ENCODE data around the gene SLC7A9. TPM values are rescaled to one million over a fixed set of nuclear protein-coding genes. Genes with fewer than 3 reads are reported as not detected.

Gene SLC7A9
- total RNA-seq, 2 experiments from 2014 or later: not detected

- H4K20me1 ChIP-seq (ENCODE audit: insufficient read depth, low read length): no peaks in the 10 kb centered on the region
- TF ChIP-seq EZH2phosphoT487 (IDR thresholded peaks at IDR 0.05; ENCODE audit: borderline replicate concordance, low read depth, low read length) (no peak), CTCF (conservative IDR thresholded peaks at IDR 0.05; ENCODE audit: low read length) (no peak)
- no peaks in the 10 kb centered on the region for H3K9me3 ChIP-seq (ENCODE audit: low read length)
- no peaks in the 10 kb centered on the region for H3K79me2 ChIP-seq (ENCODE audit: insufficient read depth, low read depth, low read length)
- no peak overlapping the region for H3K4me3 ChIP-seq (ENCODE audit: low read depth, low read length, poor library complexity, severe bottlenecking)
- no peak overlapping the region for H2AFZ ChIP-seq (ENCODE audit: low read length)
- H3K9me2 ChIP-seq (ENCODE audit: insufficient read depth, low read length): no peaks in the 10 kb centered on the region
- POLR2A ChIA-PET: no interaction called here
- H3K36me3 ChIP-seq (ENCODE audit: insufficient read depth, low read length): no peaks in the 10 kb centered on the region
- H3K4me2 ChIP-seq (ENCODE audit: low read length): no peak overlapping the region
- CTCF ChIA-PET (ENCODE audit: unreplicated experiment): no interaction called here
- no TSS peak for BruUV-seq (replicated peaks)
- no peaks in the 10 kb centered on the region for H3K4me1 ChIP-seq (ENCODE audit: insufficient read depth, low read length, poor library complexity, severe bottlenecking)
- intact Hi-C loops (cut with micrococcal nuclease; ENCODE audit: unreplicated experiment): no loop called here
- DNase-seq (ENCODE audit: low spot score): no peak
- H3K27ac ChIP-seq (ENCODE audit: low read depth, low read length, poor library complexity, severe bottlenecking): no peak overlapping the region
Observed at GRCh38 chr19:32819419-32820400, 49.9 kb downstream of the SLC7A9 start.

- Histone ChIP-seq H3K9me2 (ENCODE audit: insufficient read depth, low read length) (no peaks in the 10 kb centered on the region), H3K27ac (ENCODE audit: low read depth, low read length, poor library complexity, severe bottlenecking) (no peak overlapping the region), H3K4me3 (ENCODE audit: low read depth, low read length, poor library complexity, severe bottlenecking) (no peak overlapping the region), H3K9me3 (ENCODE audit: low read length) (no peaks in the 10 kb centered on the region), H4K20me1 (ENCODE audit: insufficient read depth, low read length) (no peaks in the 10 kb centered on the region), H3K36me3 (ENCODE audit: insufficient read depth, low read length) (no peaks in the 10 kb centered on the region), H3K79me2 (ENCODE audit: insufficient read depth, low read depth, low read length) (no peaks in the 10 kb centered on the region), H2AFZ (ENCODE audit: low read length) (no peak overlapping the region), H3K4me1 (ENCODE audit: insufficient read depth, low read length, poor library complexity, severe bottlenecking) (no peaks in the 10 kb centered on the region), H3K4me2 (ENCODE audit: low read length) (no peak overlapping the region)
- ChIA-PET POLR2A (no interaction called here), CTCF (ENCODE audit: unreplicated experiment) (no interaction called here)
- DNase-seq (ENCODE audit: low spot score): no peak
- no peak for TF ChIP-seq EZH2phosphoT487 (IDR thresholded peaks at IDR 0.05; ENCODE audit: borderline replicate concordance, low read depth, low read length)
- TF ChIP-seq CTCF (conservative IDR thresholded peaks at IDR 0.05; ENCODE audit: low read length): no peak
- no TSS peak for BruUV-seq (replicated peaks)
- intact Hi-C loops (cut with micrococcal nuclease; ENCODE audit: unreplicated experiment): no loop called here
Observed at GRCh38 chr19:32818536-32818935, 51.0 kb downstream of the SLC7A9 start.
